ENCODE results near the gene GALM.
A peak's percentile ranks its signal among the peaks of the same experiment; 100 is the strongest.
"Not testable (repeated sequence)": the region's sequence is repeated elsewhere in the genome, so short reads cannot be mapped to it uniquely, and the experiment has no call there.

Gene GALM

DNA sequence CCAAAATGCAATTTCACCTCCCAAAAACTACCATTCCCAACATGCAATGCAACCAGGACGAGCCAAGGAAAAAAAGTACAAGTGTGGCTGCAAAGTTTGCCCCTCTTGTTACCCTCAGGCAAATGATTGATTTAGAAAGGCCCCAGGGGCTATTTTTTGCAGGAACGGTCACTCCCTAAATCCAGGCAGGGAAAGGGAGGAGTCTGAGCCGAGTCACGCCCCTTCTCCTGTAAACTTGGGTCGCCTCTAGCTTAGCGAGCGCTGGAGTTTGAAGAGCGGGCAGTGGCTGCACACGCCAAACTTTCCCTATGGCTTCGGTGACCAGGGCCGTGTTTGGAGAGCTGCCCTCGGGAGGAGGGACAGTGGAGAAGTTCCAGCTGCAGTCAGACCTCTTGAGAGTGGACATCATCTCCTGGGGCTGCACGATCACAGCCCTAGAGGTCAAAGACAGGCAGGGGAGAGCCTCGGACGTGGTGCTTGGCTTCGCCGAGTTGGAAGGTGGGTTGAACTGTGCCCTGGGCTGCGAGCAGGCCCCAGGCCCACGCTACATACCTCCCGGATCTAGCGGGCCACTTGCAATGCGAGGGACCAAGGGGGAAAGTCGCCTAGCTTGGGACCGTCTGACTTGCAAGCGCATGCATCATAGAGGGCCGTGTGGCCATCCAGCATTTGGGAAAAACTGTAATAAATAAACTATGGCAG is at the start of gene GALM:
Gene GALM (plus strand): TSS at position 261 of the 702 bp plus-strand sequence. CDS start 48 bp downstream, at position 309.
- no peak for DNase-seq

DNA sequence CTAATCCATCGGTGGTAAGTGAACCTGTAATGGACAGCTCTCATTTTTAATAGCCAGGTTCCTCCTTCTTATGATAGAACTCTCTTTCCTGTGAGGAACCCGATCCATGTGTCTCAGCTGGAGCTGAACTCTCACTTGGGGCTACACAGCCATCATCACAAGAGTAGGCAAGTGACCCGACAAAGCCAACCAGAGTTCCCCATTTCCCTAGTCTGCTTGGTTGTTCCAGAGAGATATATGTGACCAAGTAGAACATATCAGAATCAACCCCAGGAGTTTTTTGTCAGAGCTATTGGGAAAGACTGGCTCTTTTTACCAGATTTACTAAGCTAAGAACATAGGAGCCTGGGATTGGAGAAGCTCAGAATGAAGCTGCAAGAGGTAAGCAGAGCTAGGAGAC is 48.6 kb upstream of the GALM start:
- no peak for DNase-seq

DNA sequence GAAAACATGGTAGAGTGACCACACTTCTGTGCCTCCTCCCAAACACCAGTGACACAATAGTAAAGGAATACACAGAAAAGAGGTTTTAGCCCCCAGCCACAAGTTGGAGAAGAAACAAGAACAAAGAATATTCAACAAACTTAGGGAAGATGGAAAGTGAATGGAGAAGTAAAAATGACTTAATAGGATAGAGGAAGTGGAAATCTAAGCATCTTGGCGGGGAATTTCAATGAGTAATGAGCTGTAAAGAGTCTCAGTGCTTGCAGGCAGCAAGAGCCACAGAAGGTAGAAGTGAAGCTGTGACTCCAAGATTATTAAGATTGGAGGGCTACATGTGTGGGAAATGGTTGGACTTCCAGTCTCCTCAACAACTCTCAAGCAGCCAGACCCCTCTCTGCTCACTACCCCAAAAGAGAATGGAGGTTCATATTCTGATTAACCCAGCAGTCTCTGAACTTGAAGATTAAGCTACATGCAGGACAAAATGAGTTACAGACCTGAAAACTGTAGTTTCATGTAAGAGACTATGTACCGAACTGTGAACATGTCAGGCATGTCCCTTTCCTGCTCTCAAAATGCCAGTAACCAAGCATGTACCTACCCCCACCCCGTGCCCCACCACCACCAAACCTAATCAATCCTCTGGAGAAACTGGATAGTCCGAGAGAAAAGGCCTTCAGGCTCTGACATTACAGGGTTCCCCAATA is 46.3 kb upstream of the GALM start:
- peak; percentile 65 to 68 for DNase-seq

GRCh38 chr2:38620282-38620977 is 45.5 kb upstream of the GALM start:
- no peak for DNase-seq

DNA sequence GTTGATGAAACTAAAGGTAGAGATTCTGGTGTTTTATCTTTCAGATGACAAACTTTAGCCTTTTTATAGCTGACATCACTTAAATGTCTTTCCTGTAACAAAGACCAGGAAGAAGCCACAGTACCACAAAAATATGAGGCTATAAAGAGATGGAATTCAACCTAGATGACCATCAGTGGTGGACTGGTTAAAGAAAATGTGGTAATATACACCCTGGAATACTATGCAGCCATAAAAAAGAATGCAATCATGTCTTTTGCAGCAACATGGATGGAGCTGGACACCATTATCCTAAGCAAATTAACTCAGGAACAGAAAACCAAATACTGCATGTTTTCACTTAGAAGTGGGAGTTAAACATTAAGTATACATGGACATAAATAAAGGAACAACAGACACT is 44.9 kb upstream of the GALM start:
- DNase-seq, result no peak

GRCh38 chr2:38622210-38622609 is 43.7 kb upstream of the GALM start:
- DNase-seq, result peak; percentile 95 to 97

DNA sequence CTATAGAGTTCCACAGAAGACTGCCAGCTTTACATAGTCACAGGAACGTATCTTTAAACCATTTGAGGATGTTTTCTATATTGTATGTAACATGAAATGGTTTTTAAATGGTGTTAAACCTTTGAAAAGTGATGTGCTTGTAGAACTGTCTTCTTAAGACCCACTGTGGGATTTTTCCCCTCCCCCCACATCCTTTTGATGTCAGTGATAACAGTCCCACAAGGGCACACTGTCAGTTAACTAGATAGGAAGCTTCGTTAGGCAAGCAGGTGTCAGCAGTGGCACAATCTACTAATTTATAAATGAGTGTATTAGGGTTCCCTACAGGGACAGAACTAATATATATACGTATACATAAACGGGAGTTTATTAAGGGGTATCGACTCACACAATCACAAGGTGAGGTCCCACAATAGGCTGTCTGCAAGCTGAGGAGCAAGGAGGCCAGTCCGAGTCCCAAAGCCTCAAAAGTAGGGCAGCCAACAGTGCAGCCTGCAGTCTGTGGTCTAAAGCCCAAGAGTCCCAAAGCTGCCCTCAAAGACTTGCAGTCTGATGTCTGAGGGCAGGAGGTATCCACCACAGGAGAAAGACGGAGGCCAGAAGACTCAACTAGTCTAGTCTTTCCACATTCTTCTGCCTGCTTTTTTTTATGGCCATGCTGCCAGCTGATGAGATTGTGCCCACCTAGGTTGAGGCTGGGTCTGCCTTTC is 39.4 kb upstream of the GALM start:
- DNase-seq, result no peak

DNA sequence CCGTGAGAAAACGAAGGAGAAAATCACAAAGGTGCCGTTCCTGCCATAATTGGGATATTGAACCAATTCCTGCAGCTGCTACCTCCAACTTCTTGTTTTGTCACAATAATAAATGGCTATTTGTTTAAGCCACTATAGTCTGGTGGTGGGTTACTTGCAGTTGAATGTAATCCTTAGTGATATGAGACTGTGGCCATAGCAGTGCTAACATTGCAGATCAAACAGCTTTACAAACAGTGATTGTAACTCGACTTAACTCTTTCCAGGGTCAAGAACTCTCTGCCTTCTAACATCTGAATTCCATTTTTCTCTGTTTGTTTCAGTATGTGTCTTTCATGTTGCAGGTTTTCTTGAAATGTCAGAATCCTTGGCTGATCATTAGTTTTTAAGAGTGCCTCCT is 38.5 kb upstream of the GALM start:
- DNase-seq, result no peak

DNA sequence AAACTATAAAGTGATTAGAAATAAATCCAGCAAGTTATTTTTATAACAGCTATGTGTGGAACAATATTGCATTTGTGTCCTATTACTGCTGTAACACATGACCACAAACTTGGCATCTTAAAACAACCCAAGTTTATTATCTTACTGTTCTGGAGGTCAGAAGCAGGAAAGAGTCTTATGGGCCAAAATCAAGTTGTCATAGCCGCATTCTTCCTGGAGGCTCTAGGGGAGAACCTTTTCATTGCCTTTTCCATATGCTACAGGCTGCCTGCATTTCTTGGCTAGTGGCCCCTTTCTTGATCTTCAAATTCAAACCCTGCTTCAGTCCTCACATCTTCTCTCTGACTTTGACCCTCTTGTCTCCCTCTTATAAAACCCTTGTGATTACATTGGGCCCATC is 36.2 kb upstream of the GALM start:
- no peak for DNase-seq

GRCh38 chr2:38631976-38632375 is 33.9 kb upstream of the GALM start:
- DNase-seq, result no peak

DNA sequence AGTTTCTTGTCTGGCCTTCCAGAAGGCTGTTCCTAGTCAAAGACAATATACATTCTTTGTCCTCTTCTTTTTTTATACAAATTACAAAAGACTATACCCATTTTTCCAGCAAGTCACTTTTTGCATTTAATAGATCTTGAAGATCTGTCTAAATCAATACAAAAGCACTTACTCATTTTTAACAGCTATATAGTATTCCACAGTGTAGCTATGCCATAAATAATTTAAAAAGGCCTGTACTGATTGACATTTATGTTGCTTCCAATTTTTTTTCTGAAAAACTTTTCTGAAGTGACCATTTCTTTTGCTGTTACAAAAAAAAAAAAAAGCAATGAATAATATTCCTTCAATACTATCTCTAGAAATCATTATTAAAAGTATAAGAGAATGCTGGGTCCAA is 32.9 kb upstream of the GALM start:
- no peak for DNase-seq

DNA sequence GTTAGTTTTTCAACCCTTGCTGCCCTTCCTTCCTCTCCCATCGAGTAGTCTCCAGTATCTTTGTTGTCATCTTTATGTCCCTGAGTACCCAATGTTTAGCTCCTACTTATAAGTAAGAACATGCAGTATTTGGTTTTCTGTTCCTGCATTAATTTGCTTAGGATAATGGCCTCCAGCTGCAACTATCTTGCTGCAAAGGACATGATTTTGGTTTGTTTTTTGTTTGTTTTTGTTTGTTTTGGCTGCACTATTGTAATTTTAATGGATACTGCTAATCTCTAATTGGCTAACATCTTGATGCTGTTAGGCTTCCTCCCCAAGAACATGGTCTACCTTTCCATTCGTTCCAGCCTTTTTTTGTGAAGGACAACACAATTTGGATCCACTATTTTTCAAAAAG is 32.0 kb upstream of the GALM start:
- DNase-seq, result no peak

GRCh38 chr2:38634684-38635083 is 31.2 kb upstream of the GALM start:
- DNase-seq, result peak; percentile 65 to 76

- DNase-seq, result no peak
Observed at GRCh38 chr2:38635139-38635538, 30.8 kb upstream of the GALM start.

- no peak for DNase-seq
Observed at GRCh38 chr2:38636069-38636468, 29.8 kb upstream of the GALM start.

- DNase-seq, result not testable (repeated sequence)
Observed at GRCh38 chr2:38642373-38643017, 23.4 kb upstream of the GALM start.

GRCh38 chr2:38643021-38643671 is 22.8 kb upstream of the GALM start:
- DNase-seq, result no peak

DNA sequence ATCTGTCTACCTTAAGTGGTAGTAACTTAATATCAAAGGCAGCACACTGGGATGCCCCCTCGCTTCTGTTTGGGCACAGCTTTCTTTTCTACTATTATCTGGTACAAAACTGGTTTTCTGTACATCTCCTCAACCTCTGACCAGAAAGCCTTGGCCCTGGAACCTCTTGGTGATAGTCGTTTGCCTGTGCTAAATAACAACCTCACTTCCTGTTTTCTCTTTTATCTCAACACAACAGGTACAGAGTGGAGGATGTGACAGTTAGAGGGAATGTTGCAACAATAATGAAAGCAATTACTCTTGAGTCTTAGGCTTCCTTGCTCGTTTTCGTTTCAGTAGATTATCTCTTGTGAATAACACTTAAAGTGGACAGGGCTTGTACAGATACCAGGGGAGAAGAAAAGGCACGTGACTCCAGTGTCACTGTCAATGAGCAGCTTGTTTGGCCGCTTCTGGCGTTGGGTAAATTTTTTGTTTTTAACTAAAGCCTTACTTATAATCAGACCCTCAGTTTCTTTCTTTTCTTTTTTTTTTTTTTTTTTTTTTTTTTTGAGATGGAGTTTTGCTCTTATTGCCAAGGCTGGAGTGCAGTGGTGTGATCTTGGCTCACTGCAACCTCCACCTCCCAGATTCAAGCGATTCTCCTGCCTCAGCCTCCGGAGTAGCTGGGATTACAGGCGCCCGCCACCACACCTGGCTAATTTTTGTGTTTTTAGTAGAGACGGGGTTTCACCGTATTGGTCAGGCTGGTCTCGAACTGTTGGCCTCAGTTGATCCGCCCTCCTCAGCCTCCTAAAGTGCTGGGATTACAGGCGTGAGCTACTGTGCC is 22.0 kb upstream of the GALM start:
- not testable (repeated sequence) for DNase-seq

DNA sequence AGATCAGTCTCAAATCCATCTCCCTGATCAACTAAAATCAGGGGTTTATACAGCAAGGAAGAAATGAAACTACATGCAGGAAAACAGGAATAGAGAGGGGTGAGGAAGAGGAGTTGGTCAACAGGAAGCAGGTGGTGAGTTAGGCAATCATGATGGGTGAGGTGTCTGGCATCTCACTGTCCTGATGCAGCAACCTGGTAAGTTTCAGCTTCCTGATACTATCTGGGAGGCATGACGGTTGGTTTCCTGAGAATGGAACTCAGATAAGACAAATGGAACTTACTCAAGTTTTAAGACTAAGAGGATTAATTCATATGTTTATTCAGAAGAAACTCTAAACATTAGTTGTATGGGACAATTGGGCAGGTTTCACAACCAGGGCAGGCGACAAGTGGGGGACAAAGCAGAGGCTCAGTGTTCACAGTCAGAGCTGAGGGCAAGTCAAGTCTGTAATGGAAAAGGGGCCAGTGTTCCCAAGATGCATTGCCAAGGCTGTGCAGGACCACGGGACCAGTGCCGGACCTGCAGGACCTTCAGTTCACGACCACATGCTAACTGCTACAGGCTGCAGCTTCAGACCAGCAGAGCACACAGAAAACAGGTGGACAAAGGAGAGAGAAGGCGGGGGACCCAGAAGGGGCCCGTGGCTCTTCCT is 17.7 kb upstream of the GALM start:
- DNase-seq, result no peak

GRCh38 chr2:38649176-38649728 is 16.7 kb upstream of the GALM start:
- DNase-seq, result no peak
